Spleen (tissue), 7 donors: ENCODE data around the gene DDX50.

Source experiments
- CTCF ChIP-seq, 11 experiments: fragments of 200-600 bp in 7 of 11; fragments of 450-650 bp in 4 of 11; sonication (generic) in 4 of 11; IDR thresholded peaks in 8 of 11; conservative IDR thresholded peaks in 3 of 11; 1 replicate in 7 of 11; 2 replicates in 4 of 11; pipeline versions ENCODE4 v1.4.0 to v1.8.0; 2016 to 2021; ENCODE audit warnings: antibody characterized with exemption in 11 of 11, inconsistent platforms in 4 of 11, mild to moderate bottlenecking in 1 of 11
- POLR2A ChIP-seq, 3 donors: fragments of 450-650 bp; IDR thresholded peaks; one replicate each; pipeline ENCODE4 v1.5.1; 2017; ENCODE audit warnings: antibody characterized with exemption in 3 of 3, mild to moderate bottlenecking in 1 of 3
- POLR2AphosphoS5 ChIP-seq, 3 donors: sonication (generic); formaldehyde crosslinking; IDR thresholded peaks; one replicate each; pipeline ENCODE4 v1.5.1; 2017; ENCODE audit warnings: antibody characterized with exemption in 3 of 3
- donor health status: DM: no; HTN: no; CAD: no; lungs with moderate emphysema.
- donor health status: DM: no; HTN: no; CAD: no.
- donor health status: DM: no; HTN: no; CAD: no.

DNA sequence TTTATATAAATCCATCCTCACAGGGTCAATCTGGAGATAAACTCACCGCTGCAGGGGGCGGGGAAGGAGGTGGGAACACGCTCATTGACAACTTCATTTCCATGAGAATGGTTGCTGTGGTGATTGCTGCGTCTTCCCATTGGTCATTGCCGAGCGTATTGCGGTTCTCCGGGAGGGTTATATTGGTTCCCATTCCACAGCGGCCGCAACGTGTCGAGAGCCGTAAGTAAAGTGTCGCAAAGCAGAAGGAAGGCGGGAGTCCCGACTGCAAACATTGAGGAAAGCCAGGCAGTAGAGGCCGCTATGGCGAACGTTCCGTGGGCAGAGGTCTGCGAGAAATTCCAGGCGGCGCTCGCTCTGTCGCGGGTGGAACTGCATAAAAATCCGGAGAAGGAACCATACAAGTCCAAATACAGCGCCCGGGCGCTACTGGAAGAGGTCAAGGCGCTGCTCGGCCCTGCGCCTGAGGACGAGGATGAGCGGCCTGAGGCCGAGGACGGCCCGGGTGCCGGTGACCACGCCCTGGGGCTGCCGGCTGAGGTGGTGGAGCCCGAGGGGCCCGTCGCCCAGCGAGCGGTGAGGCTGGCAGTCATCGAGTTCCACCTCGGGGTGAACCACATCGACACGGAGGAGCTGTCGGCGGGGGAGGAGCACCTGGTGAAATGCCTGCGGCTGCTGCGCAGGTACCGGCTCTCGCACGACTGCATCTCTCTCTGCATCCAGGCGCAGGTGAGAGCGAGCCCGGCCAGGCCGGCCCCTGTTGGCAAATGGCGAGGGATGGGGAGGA, 87.6 kb downstream of the DDX50 start, which contains the start of gene KIFBP:
- TF ChIP-seq CTCF (IDR thresholded peaks at IDR 0.05 in 8 of 11, conservative IDR thresholded peaks at IDR 0.05 in 3 of 11) (peak in 9 of 11 experiments; percentile 23 to 64 (median 51)), POLR2A (IDR thresholded peaks at IDR 0.05) (peak in 2 of 3 donors; percentile 15 to 60), POLR2AphosphoS5 (IDR thresholded peaks at IDR 0.05) (peak; percentile 86 to 97 (median 95))
